WTC11 (cell line): ENCODE data around the gene ATP11A. TPM values are rescaled to one million over a fixed set of nuclear protein-coding genes. Genes with fewer than 3 reads are reported as not detected.

Experiments used
- ATAC-seq: fragments of 200-7000 bp; cut with Tn5 transposase; 2 replicates; pipeline ENCODE4 v1.10.0; 2021; ENCODE audit warnings: mild to moderate bottlenecking, moderate library complexity
- CTCF ChIA-PET: fragments of 300-600 bp; sonication (Branson Sonifier 250); formaldehyde crosslinking; loops from one replicate; lab custom pipeline; 2021; ENCODE audit warnings: antibody characterized with exemption; lab: Charles Lee
- POLR2A ChIA-PET: fragments of 350-600 bp; sonication (Branson Sonifier 250); formaldehyde crosslinking; loops from one replicate; lab custom pipeline; 2021; ENCODE audit warnings: antibody characterized with exemption; lab: Charles Lee
- DNase-seq: peaks from one replicate; pipeline ENCODE4 v3.0.0; 2021; ENCODE audit warnings: low spot score
- H3K27ac Mint-ChIP-seq: 2 replicates; pipeline ENCODE4 v1.8.0; 2021; ENCODE audit warnings: mixed read lengths
- H3K27me3 Mint-ChIP-seq: 2 replicates; pipeline ENCODE4 v1.8.0; 2021; ENCODE audit warnings: low read depth, mild to moderate bottlenecking, moderate library complexity, mixed read lengths
- H3K36me3 Mint-ChIP-seq: 2 replicates; pipeline ENCODE4 v1.8.0; 2021; ENCODE audit warnings: mixed read lengths
- H3K4me1 Mint-ChIP-seq: 2 replicates; pipeline ENCODE4 v1.8.0; 2022; ENCODE audit warnings: mixed read lengths
- H3K4me3 Mint-ChIP-seq: 2 replicates; pipeline ENCODE4 v1.8.0; 2021; ENCODE audit warnings: mild to moderate bottlenecking, moderate library complexity, mixed read lengths
- H3K9me3 Mint-ChIP-seq: 2 replicates; pipeline ENCODE4 v1.8.0; 2021; ENCODE audit warnings: mixed read lengths
- AFF4 ChIP-seq: sonication (generic); formaldehyde crosslinking; IDR thresholded peaks from 2 replicates; pipeline ENCODE4 v1.8.1; 2023; ENCODE audit warnings: mild to moderate bottlenecking, missing genetic modification reagents, borderline replicate concordance
- ATF1 ChIP-seq: sonication (generic); formaldehyde crosslinking; IDR thresholded peaks from 2 replicates; pipeline ENCODE4 v1.8.1; 2023; ENCODE audit warnings: mild to moderate bottlenecking, moderate library complexity, missing genetic modification reagents
- ATF2 ChIP-seq: sonication (generic); formaldehyde crosslinking; IDR thresholded peaks from 2 replicates; pipeline ENCODE4 v1.8.1; 2022; ENCODE audit warnings: low read depth, missing genetic modification reagents, borderline replicate concordance
- CBFB ChIP-seq: sonication (generic); formaldehyde crosslinking; IDR thresholded peaks from 2 replicates; pipeline ENCODE4 v1.8.1; 2022; ENCODE audit warnings: mild to moderate bottlenecking, low read depth, missing genetic modification reagents
- ELF4 ChIP-seq: sonication (generic); formaldehyde crosslinking; IDR thresholded peaks from 2 replicates; pipeline ENCODE4 v1.8.1; 2022; ENCODE audit warnings: low read depth, mild to moderate bottlenecking, moderate library complexity, missing genetic modification reagents
- ERG ChIP-seq: fragments of 250-450 bp; sonication (Bioruptor Pico); IDR thresholded peaks from 2 replicates; pipeline ENCODE4 v1.8.0; 2021; ENCODE audit warnings: mild to moderate bottlenecking
- FOXK1 ChIP-seq: sonication (generic); formaldehyde crosslinking; IDR thresholded peaks from 2 replicates; pipeline ENCODE4 v1.8.0; 2022; ENCODE audit warnings: mild to moderate bottlenecking, moderate library complexity, missing genetic modification reagents
- GRHL2 ChIP-seq: fragments of 250-450 bp; sonication (Bioruptor Pico); IDR thresholded peaks from 2 replicates; pipeline ENCODE4 v1.8.0; 2022; ENCODE audit warnings: mild to moderate bottlenecking, moderate library complexity; ENCODE audit not compliant: insufficient replicate concordance, severe bottlenecking
- JUN ChIP-seq: sonication (generic); formaldehyde crosslinking; IDR thresholded peaks from 2 replicates; pipeline ENCODE4 v1.8.0; 2023; ENCODE audit warnings: mild to moderate bottlenecking, missing genetic modification reagents
- MXD4 ChIP-seq: fragments of 250-450 bp; sonication (Bioruptor Pico); IDR thresholded peaks from 2 replicates; pipeline ENCODE4 v1.8.0; 2021; ENCODE audit warnings: mild to moderate bottlenecking, moderate library complexity, borderline replicate concordance
- NFE2L1 ChIP-seq: sonication (generic); formaldehyde crosslinking; IDR thresholded peaks from 2 replicates; pipeline ENCODE4 v1.8.1; 2023; ENCODE audit warnings: missing genetic modification reagents
- NFYB ChIP-seq: sonication (generic); formaldehyde crosslinking; conservative IDR thresholded peaks from 2 replicates; pipeline ENCODE4 v1.8.0; 2022; ENCODE audit warnings: low read depth, missing genetic modification reagents
- NR3C1 ChIP-seq: sonication (generic); formaldehyde crosslinking; conservative IDR thresholded peaks from 2 replicates; pipeline ENCODE4 v1.8.1; 2023; ENCODE audit warnings: low read depth, mild to moderate bottlenecking, missing genetic modification reagents
- OVOL2 ChIP-seq: fragments of 250-450 bp; sonication (Bioruptor Pico); IDR thresholded peaks from 2 replicates; pipeline ENCODE4 v1.9.0; 2021; ENCODE audit warnings: mild to moderate bottlenecking, borderline replicate concordance
- PREB ChIP-seq: sonication (generic); formaldehyde crosslinking; IDR thresholded peaks from 2 replicates; pipeline ENCODE4 v1.8.1; 2022; ENCODE audit warnings: mild to moderate bottlenecking, missing genetic modification reagents, moderate library complexity, borderline replicate concordance
- RELA ChIP-seq: sonication (generic); formaldehyde crosslinking; IDR thresholded peaks from 2 replicates; pipeline ENCODE4 v1.8.1; 2022; ENCODE audit warnings: missing genetic modification reagents, mild to moderate bottlenecking, borderline replicate concordance
- SMAD4 ChIP-seq: sonication (generic); formaldehyde crosslinking; IDR thresholded peaks from 2 replicates; pipeline ENCODE4 v1.8.0; 2022; ENCODE audit warnings: mild to moderate bottlenecking, missing genetic modification reagents
- SOX15 ChIP-seq: fragments of 250-450 bp; sonication (Bioruptor Pico); IDR thresholded peaks from 2 replicates; pipeline ENCODE4 v1.9.0; 2021; ENCODE audit warnings: mild to moderate bottlenecking
- TP53 ChIP-seq: sonication (generic); formaldehyde crosslinking; IDR thresholded peaks from 2 replicates; pipeline ENCODE4 v1.8.1; 2023; ENCODE audit warnings: mild to moderate bottlenecking, missing genetic modification reagents
- ZNF425 ChIP-seq: fragments of 250-450 bp; sonication (Bioruptor Pico); conservative IDR thresholded peaks from 2 replicates; pipeline ENCODE4 v1.9.0; 2021; ENCODE audit warnings: mild to moderate bottlenecking
- ZNF512 ChIP-seq: sonication (generic); formaldehyde crosslinking; IDR thresholded peaks from 2 replicates; pipeline ENCODE4 v1.8.1; 2022; ENCODE audit warnings: missing genetic modification reagents, borderline replicate concordance
- ZNF671 ChIP-seq: fragments of 250-450 bp; sonication (Bioruptor Pico); IDR thresholded peaks from 2 replicates; pipeline ENCODE4 v1.8.0; 2021; ENCODE audit warnings: mild to moderate bottlenecking
- total RNA-seq: library from RNA; stranded (reverse); gene quantifications from 3 replicates; pipeline ENCODE4 v1.2.3, GENCODE V29; 2021

Gene ATP11A
- total RNA-seq, 1 experiment from 2014 or later: 100 TPM

- CTCF ChIA-PET: interaction anchor here (1.0 to 2.5 kb wide), 6 partner anchors 9 to 245 kb away, joined by 3 to 16 read pairs (median 6); no protein-coding TSS in a partner anchor
- Mint-ChIP-seq H3K27ac (peak overlapping the region; percentile 68; the same call in 1 of the 2 replicates), H3K4me3 (no peak overlapping the region), H3K36me3 (peaks cover 13% of the 10 kb centered on the region; the same call in 1 of the 2 replicates), H3K9me3 (no peaks in the 10 kb centered on the region), H3K27me3 (peaks cover 8% of the 10 kb centered on the region), H3K4me1 (peaks cover 12% of the 10 kb centered on the region)
- DNase-seq (no peak), ATAC-seq (no peak)
- no peak for TF ChIP-seq SMAD4 (CRISPR knock-in tag)
- 0 out of 2 replicates have a peak, but pooled peaks have one; percentile 11 for TF ChIP-seq CBFB (CRISPR knock-in tag)
- no peak for TF ChIP-seq NR3C1 (CRISPR knock-in tag)
- no peak for TF ChIP-seq ZNF425 (CRISPR knock-in tag)
- TF ChIP-seq NFE2L1 (CRISPR knock-in tag): peak; percentile 43; the same call in 1 of the 2 replicates
- no peak for TF ChIP-seq ZNF512 (CRISPR knock-in tag)
- no peak for TF ChIP-seq FOXK1
- TF ChIP-seq OVOL2 (CRISPR knock-in tag): no peak
- no peak for TF ChIP-seq ZNF671 (CRISPR knock-in tag)
- 0 out of 2 replicates have a peak, but pooled peaks have one; percentile 38 for TF ChIP-seq JUN (CRISPR knock-in tag)
- POLR2A ChIA-PET: interaction anchor here (1.1 kb wide), 1 partner anchor 9 kb away, joined by 3 read pairs; no protein-coding TSS in a partner anchor
Measured at GRCh38 chr13:112885242-112885781, 195.5 kb downstream of the ATP11A start.

- peaks cover 17% of the 10 kb centered on the region for H3K4me1 Mint-ChIP-seq
- no peaks in the 10 kb centered on the region for H3K9me3 Mint-ChIP-seq
- H3K36me3 Mint-ChIP-seq: peaks cover 8% of the 10 kb centered on the region; the same call in 1 of the 2 replicates
- peak overlapping the region; percentile 29 for H3K4me3 Mint-ChIP-seq
- peak; percentile 95 for ATAC-seq
- POLR2A ChIA-PET: interaction anchor here (1.1 kb wide), 1 partner anchor 9 kb away, joined by 3 read pairs; no protein-coding TSS in a partner anchor
- H3K27ac Mint-ChIP-seq: no peak overlapping the region
- DNase-seq: peak; percentile 83
- peaks cover 13% of the 10 kb centered on the region for H3K27me3 Mint-ChIP-seq
- CTCF ChIA-PET: interaction anchor here (1.0 to 2.5 kb wide), 7 partner anchors 9 to 245 kb away, joined by 3 to 16 read pairs (median 6); no protein-coding TSS in a partner anchor
- TF ChIP-seq ATF1 (CRISPR knock-in tag) (no peak), NFYB (CRISPR knock-in tag) (no peak), ERG (CRISPR knock-in tag) (0 out of 2 replicates have a peak, but pooled peaks have one; percentile 68), GRHL2 (CRISPR knock-in tag) (no peak), MXD4 (CRISPR knock-in tag) (no peak), AFF4 (0 out of 2 replicates have a peak, but pooled peaks have one; percentile 23), RELA (CRISPR knock-in tag) (no peak), SMAD4 (CRISPR knock-in tag) (no peak), SOX15 (no peak), PREB (CRISPR knock-in tag) (no peak), TP53 (CRISPR knock-in tag) (peak; percentile 79; the same call in 1 of the 2 replicates), ELF4 (no peak), ATF2 (no peak)
Measured at GRCh38 chr13:112885782-112886268, 196.0 kb downstream of the ATP11A start.
